Measurements from ENCODE around the gene FOXP2.
"Not testable (repeated sequence)": the region's sequence is repeated elsewhere in the genome, so short reads cannot be mapped to it uniquely, and the experiment has no call there.

GRCh38 chr7:114497491-114497890 is 82.9 kb downstream of the FOXP2 start:
- TF ChIP-seq, protein P1, sequence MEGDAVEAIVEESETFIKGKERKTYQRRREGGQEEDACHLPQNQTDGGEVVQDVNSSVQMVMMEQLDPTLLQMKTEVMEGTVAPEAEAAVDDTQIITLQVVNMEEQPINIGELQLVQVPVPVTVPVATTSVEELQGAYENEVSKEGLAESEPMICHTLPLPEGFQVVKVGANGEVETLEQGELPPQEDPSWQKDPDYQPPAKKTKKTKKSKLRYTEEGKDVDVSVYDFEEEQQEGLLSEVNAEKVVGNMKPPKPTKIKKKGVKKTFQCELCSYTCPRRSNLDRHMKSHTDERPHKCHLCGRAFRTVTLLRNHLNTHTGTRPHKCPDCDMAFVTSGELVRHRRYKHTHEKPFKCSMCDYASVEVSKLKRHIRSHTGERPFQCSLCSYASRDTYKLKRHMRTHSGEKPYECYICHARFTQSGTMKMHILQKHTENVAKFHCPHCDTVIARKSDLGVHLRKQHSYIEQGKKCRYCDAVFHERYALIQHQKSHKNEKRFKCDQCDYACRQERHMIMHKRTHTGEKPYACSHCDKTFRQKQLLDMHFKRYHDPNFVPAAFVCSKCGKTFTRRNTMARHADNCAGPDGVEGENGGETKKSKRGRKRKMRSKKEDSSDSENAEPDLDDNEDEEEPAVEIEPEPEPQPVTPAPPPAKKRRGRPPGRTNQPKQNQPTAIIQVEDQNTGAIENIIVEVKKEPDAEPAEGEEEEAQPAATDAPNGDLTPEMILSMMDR (conservative IDR thresholded peaks at IDR 0.05; ENCODE audit: low read depth, low read length): not testable (repeated sequence)
- not testable (repeated sequence) for TF ChIP-seq EZH2phosphoT487 (IDR thresholded peaks at IDR 0.05; ENCODE audit: borderline replicate concordance, low read length); EZH2 (IDR thresholded peaks at IDR 0.05; ENCODE audit: low read length, unreplicated experiment)
